ENCODE measurements around the gene VPS50. TPM values are rescaled to one million over a fixed set of nuclear protein-coding genes. Genes with fewer than 3 reads are reported as not detected.

Gene VPS50
- total RNA-seq, 1 donor, result 45.8 TPM

- H3K4me3 ChIP-seq (ENCODE audit: low read depth, low read length), result no peak overlapping the region
- no peak for TF ChIP-seq CTCF (IDR thresholded peaks at IDR 0.05; ENCODE audit: insufficient read depth, low read depth, low read length)
- no peak for DNase-seq (ENCODE audit: low read depth)
Measured at GRCh38 chr7:93219868-93220267, 12.3 kb upstream of the VPS50 start.

- no peak for TF ChIP-seq CTCF (IDR thresholded peaks at IDR 0.05; ENCODE audit: insufficient read depth, low read depth, low read length)
Measured at GRCh38 chr7:93226310-93226709, 5.9 kb upstream of the VPS50 start, which contains the start of gene HEPACAM2. Gene HEPACAM2, minus strand, starts transcription at chr7:93226469.

GRCh38 chr7:93228302-93228701, 3.9 kb upstream of the VPS50 start:
- peak; percentile 75 for DNase-seq (ENCODE audit: low read depth)
- no peak overlapping the region for H3K4me3 ChIP-seq (ENCODE audit: low read depth, low read length)
- peak; percentile 70 for TF ChIP-seq CTCF (IDR thresholded peaks at IDR 0.05; ENCODE audit: insufficient read depth, low read depth, low read length)

More at GRCh38 chr7:93226310-93226709, 5.9 kb upstream of the VPS50 start, which contains the start of gene HEPACAM2:
- DNase-seq (ENCODE audit: low read depth), result no peak
- H3K4me3 ChIP-seq (ENCODE audit: low read depth, low read length), result no peak within 1 kb of the TSS

GRCh38 chr7:93231259-93231658, 907 bp upstream of the VPS50 start:
- peak overlapping the region; percentile 92 for H3K4me3 ChIP-seq (ENCODE audit: low read depth, low read length)
- TF ChIP-seq CTCF (IDR thresholded peaks at IDR 0.05; ENCODE audit: insufficient read depth, low read depth, low read length), result no peak
- DNase-seq (ENCODE audit: low read depth), result no peak

- no peak for TF ChIP-seq CTCF (IDR thresholded peaks at IDR 0.05; ENCODE audit: insufficient read depth, low read depth, low read length)
- peak overlapping the region; percentile 92 for H3K4me3 ChIP-seq (ENCODE audit: low read depth, low read length)
- DNase-seq (ENCODE audit: low read depth), result no peak
Measured at GRCh38 chr7:93232673-93233018, 480 bp downstream of the VPS50 start.

GRCh38 chr7:93235541-93235940, 3.4 kb downstream of the VPS50 start:
- no peak for DNase-seq (ENCODE audit: low read depth)
- no peak overlapping the region for H3K4me3 ChIP-seq (ENCODE audit: low read depth, low read length)
- no peak for TF ChIP-seq CTCF (IDR thresholded peaks at IDR 0.05; ENCODE audit: insufficient read depth, low read depth, low read length)

- DNase-seq (ENCODE audit: low read depth), result no peak
- TF ChIP-seq CTCF (IDR thresholded peaks at IDR 0.05; ENCODE audit: insufficient read depth, low read depth, low read length), result no peak
- H3K4me3 ChIP-seq (ENCODE audit: low read depth, low read length), result no peak overlapping the region
Measured at GRCh38 chr7:93238131-93238530, 6.0 kb downstream of the VPS50 start.
